Superior temporal gyrus (tissue), 1 donor: ENCODE results near the gene PRSS23.
"Not testable (repeated sequence)": the region's sequence is repeated elsewhere in the genome, so short reads cannot be mapped to it uniquely, and the experiment has no call there.

Source experiments
- DNase-seq: peaks from one replicate; pipeline ENCODE4 v3.0.0-alpha.2; 2016; ENCODE audit errors: extremely low spot score

The PRSS23 gene

GRCh38 chr11:86800076-86800959, at the start of gene PRSS23:
Gene PRSS23, plus strand, starts transcription at chr11:86800542. Its CDS starts 7,102 bp downstream, at chr11:86807644.
- DNase-seq: no peak

GRCh38 chr11:86753459-86753858, 46.9 kb upstream of the PRSS23 start:
- DNase-seq: no peak

- DNase-seq: no peak
Observed at GRCh38 chr11:86755146-86755545, 45.2 kb upstream of the PRSS23 start.

GRCh38 chr11:86758171-86758570, 42.2 kb upstream of the PRSS23 start:
- DNase-seq: no peak

GRCh38 chr11:86760577-86760976, 39.8 kb upstream of the PRSS23 start:
- no peak for DNase-seq

- no peak for DNase-seq
Observed at GRCh38 chr11:86761978-86762377, 38.4 kb upstream of the PRSS23 start.

- no peak for DNase-seq
Observed at GRCh38 chr11:86765203-86765602, 35.1 kb upstream of the PRSS23 start.

- DNase-seq: no peak
Observed at GRCh38 chr11:86765878-86766277, 34.5 kb upstream of the PRSS23 start.

- no peak for DNase-seq
Observed at GRCh38 chr11:86769219-86769618, 31.1 kb upstream of the PRSS23 start.

GRCh38 chr11:86770473-86771027, 29.8 kb upstream of the PRSS23 start:
- DNase-seq: not testable (repeated sequence)

GRCh38 chr11:86772999-86773398, 27.3 kb upstream of the PRSS23 start:
- DNase-seq: no peak

GRCh38 chr11:86773513-86774252, 26.7 kb upstream of the PRSS23 start:
- no peak for DNase-seq

GRCh38 chr11:86774417-86774816, 25.9 kb upstream of the PRSS23 start:
- DNase-seq: no peak

- DNase-seq: no peak
Observed at GRCh38 chr11:86775361-86775760, 25.0 kb upstream of the PRSS23 start.

- DNase-seq: no peak
Observed at GRCh38 chr11:86781546-86781945, 18.8 kb upstream of the PRSS23 start.

- no peak for DNase-seq
Observed at GRCh38 chr11:86782742-86783141, 17.6 kb upstream of the PRSS23 start.

GRCh38 chr11:86783661-86784060, 16.7 kb upstream of the PRSS23 start:
- DNase-seq: no peak

- no peak for DNase-seq
Observed at GRCh38 chr11:86784241-86784681, 16.1 kb upstream of the PRSS23 start.

- no peak for DNase-seq
Observed at GRCh38 chr11:86785576-86785975, 14.8 kb upstream of the PRSS23 start.

- no peak for DNase-seq
Observed at GRCh38 chr11:86787018-86787536, 13.3 kb upstream of the PRSS23 start.

- DNase-seq: no peak
Observed at GRCh38 chr11:86787656-86788055, 12.7 kb upstream of the PRSS23 start.

- DNase-seq: no peak
Observed at GRCh38 chr11:86790195-86790725, 10.1 kb upstream of the PRSS23 start.
